ENCODE results near the gene DNAJB1. TPM values are rescaled to one million over a fixed set of nuclear protein-coding genes. Genes with fewer than 3 reads are reported as not detected.
A peak's percentile ranks its signal among the peaks of the same experiment; 100 is the strongest.

The DNAJB1 gene
- total and polyA plus RNA-seq, 2 of the 13 experiments (the other 11 are each of a cell fraction or from before 2014, with no cell fraction given): 87.5 to 97.3 TPM

DNA sequence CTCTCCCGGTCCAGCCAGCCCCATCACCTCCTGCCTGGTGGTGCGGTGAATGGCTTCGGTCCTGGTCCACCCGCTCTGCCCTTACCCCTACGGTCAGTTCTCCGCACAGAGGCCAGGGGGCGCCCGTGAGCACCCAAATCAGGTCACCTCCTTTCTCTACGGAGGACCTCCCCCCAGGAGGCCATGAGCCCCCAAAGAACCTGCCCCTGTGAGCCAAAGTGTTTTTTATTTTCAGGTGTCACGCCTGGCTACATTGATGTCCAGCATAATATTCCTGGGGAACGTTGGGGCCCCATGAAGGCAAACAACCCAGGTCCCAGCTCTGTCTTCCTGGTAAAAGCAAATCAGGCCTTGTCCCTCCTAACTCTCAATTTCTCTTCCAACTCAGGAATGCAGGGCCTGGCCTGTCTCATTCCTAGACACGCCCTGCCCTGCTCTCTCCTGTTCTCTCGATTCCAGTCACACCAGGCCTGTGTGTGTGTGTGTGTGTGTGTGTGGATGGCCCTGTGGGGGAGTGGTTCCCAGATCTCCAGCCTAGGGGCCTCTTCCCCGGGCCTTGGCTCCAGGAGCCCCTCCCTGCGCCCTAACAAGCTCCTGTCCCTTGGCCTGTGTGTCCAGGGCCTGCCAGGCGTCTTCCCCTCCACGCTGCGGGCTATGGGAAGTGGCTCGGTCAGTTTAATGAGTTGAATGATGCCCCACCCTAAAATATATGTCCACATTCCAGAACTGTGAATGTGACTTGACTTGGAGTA, 12.5 kb downstream of the DNAJB1 start (continued):
- no peak for TF ChIP-seq ZIK1 (CRISPR knock-in tag; IDR thresholded peaks at IDR 0.05; ENCODE audit: borderline replicate concordance, low read depth)
- no peak for TF ChIP-seq ZNF564 (CRISPR knock-in tag; IDR thresholded peaks at IDR 0.05)
- TF ChIP-seq, protein P1, sequence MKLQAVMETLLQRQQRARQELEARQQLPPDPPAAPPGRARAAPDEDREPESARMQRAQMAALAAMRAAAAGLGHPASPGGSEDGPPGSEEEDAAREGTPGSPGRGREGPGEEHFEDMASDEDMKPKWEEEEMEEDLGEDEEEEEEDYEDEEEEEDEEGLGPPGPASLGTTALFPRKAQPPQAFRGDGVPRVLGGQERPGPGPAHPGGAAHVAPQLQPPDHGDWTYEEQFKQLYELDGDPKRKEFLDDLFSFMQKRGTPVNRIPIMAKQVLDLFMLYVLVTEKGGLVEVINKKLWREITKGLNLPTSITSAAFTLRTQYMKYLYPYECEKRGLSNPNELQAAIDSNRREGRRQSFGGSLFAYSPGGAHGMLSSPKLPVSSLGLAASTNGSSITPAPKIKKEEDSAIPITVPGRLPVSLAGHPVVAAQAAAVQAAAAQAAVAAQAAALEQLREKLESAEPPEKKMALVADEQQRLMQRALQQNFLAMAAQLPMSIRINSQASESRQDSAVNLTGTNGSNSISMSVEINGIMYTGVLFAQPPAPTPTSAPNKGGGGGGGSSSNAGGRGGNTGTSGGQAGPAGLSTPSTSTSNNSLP (IDR thresholded peaks at IDR 0.05; ENCODE audit: low read depth, low read length): no peak
- no peak for TF ChIP-seq FOXC1 (CRISPR knock-in tag; IDR thresholded peaks at IDR 0.05; ENCODE audit: borderline replicate concordance)
- peak; percentile 49 for TF ChIP-seq STAG1 (CRISPR knock-in tag; IDR thresholded peaks at IDR 0.05)
- TF ChIP-seq TBX2 (CRISPR knock-in tag; IDR thresholded peaks at IDR 0.05; ENCODE audit: borderline replicate concordance): peak; percentile 16; the same call in 1 of the 2 replicates
- TF ChIP-seq, protein P2, sequence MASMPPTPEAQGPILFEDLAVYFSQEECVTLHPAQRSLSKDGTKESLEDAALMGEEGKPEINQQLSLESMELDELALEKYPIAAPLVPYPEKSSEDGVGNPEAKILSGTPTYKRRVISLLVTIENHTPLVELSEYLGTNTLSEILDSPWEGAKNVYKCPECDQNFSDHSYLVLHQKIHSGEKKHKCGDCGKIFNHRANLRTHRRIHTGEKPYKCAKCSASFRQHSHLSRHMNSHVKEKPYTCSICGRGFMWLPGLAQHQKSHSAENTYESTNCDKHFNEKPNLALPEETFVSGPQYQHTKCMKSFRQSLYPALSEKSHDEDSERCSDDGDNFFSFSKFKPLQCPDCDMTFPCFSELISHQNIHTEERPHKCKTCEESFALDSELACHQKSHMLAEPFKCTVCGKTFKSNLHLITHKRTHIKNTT (CRISPR knock-in tag; IDR thresholded peaks at IDR 0.05): no peak
- TF ChIP-seq NR2F6 (IDR thresholded peaks at IDR 0.05): no peak
- TF ChIP-seq NR2F6 (CRISPR knock-in tag; IDR thresholded peaks at IDR 0.05): peak; percentile 28; the same call in 1 of the 2 replicates
- TF ChIP-seq, protein P3, sequence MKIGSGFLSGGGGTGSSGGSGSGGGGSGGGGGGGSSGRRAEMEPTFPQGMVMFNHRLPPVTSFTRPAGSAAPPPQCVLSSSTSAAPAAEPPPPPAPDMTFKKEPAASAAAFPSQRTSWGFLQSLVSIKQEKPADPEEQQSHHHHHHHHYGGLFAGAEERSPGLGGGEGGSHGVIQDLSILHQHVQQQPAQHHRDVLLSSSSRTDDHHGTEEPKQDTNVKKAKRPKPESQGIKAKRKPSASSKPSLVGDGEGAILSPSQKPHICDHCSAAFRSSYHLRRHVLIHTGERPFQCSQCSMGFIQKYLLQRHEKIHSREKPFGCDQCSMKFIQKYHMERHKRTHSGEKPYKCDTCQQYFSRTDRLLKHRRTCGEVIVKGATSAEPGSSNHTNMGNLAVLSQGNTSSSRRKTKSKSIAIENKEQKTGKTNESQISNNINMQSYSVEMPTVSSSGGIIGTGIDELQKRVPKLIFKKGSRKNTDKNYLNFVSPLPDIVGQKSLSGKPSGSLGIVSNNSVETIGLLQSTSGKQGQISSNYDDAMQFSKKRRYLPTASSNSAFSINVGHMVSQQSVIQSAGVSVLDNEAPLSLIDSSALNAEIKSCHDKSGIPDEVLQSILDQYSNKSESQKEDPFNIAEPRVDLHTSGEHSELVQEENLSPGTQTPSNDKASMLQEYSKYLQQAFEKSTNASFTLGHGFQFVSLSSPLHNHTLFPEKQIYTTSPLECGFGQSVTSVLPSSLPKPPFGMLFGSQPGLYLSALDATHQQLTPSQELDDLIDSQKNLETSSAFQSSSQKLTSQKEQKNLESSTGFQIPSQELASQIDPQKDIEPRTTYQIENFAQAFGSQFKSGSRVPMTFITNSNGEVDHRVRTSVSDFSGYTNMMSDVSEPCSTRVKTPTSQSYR (CRISPR knock-in tag; IDR thresholded peaks at IDR 0.05; ENCODE audit: borderline replicate concordance): peak; percentile 35; the same call in 1 of the 2 replicates
- TF ChIP-seq, protein P4, sequence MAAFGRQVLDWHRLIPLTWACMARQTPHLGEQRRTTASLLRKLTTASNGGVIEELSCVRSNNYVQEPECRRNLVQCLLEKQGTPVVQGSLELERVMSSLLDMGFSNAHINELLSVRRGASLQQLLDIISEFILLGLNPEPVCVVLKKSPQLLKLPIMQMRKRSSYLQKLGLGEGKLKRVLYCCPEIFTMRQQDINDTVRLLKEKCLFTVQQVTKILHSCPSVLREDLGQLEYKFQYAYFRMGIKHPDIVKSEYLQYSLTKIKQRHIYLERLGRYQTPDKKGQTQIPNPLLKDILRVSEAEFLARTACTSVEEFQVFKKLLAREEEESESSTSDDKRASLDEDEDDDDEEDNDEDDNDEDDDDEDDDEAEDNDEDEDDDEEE (CRISPR knock-in tag; IDR thresholded peaks at IDR 0.05): peak; percentile 40; the same call in 1 of the 2 replicates
- TF ChIP-seq ZNF790 (CRISPR knock-in tag; IDR thresholded peaks at IDR 0.05; ENCODE audit: borderline replicate concordance): no peak
